NCI-H2196 treated with DMSO at 0.1 percent for 48 hours (cell line): ENCODE results near the gene DUOXA1.
"Not testable (repeated sequence)": the region's sequence is repeated elsewhere in the genome, so short reads cannot be mapped to it uniquely, and the experiment has no call there.

ENCODE experiments used
- DNase-seq: peaks from one replicate; lab custom pipeline; 2025; ENCODE audit not compliant: unreplicated experiment; lab: John Stamatoyannopoulos, UW

Gene DUOXA1

DNA sequence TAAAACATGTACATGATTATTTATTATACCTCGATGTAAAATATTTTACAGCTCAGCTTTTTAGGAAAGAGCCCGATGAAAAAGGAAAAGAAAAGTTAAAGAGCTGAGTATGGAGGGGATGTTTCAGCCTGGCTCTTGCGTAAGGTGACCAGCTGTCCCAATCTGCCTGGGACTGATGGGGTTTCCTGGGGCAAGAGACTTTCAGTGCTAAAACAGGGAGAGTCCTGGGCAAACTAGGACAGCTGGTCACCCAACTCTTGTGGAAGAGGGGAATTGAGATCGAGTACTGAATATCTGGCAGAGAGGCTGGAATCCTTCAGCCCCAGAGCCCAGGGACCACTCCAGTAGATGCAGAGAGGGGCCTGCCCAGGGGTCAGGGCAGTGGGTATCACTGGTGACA lies 36.7 kb downstream of the DUOXA1 start:
- DNase-seq = no peak

DNA sequence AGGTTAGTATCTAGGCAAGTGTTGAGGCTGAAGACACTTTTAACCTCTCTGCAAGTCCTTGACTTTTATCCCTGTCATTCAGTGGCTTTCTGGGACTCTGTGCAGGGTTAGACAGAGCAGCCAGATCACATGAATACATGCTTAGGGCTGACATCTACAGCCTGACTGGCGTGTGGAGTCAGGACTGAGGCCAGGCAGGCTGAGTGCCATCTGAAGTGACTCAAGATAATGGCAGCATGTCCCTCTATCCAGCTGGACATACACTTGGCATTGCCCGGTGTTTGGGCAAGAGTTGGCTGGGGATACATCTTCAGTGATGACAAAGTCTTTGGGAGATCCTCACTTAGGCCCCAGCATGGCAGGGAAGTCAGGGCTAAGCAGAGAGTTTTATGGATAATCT lies 38.1 kb downstream of the DUOXA1 start:
- DNase-seq = no peak

DNA sequence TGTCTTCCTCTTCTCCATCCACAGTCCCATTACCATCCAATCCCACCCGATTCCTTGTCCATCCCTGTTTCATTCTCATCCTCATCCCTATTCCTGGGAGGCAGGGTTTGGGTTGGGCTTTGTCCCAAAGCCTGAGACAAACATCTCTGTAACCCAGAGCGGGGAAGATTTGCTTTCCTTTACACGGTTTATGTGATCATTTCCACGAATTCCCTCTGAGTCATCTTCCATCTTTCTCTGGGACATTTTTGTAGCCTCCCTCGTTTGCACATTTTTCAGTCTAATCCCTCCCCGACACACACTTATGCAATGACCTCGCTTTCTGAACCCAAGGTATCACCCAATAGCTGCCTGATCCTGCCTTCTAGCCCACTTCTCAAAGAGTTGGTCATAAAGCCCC lies 38.5 kb downstream of the DUOXA1 start:
- no peak for DNase-seq

DNA sequence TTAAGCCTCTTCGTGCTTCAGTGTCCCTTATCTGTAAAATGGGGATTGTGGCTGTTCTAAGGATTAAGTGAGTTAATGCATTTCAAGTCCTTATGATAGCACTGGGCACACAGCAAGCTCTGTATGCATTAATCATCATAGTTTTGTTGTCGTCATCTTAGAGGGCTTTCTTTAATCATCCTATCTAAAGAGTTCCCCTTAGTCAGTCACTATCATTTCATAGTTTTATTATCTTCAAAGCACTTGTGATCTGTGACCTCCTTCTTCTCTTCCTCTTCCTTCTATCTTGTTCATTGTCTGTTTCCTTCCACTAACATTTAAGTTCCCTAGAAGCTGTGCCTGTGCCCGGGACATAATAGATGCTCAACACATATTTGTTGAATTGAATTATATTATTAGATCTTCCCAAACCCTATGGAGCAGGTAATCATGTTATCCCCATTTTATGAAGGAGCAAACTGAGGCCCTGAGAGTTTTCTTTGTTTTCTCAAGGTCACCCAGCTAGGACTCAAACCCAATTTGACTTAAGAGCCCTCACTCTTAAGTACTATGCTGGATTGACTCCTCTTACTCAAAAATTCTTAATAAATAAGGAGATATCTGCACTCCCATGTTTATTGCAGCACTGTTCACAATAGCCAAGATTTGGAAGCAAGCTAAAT lies 39.8 kb downstream of the DUOXA1 start:
- no peak for DNase-seq

DNA sequence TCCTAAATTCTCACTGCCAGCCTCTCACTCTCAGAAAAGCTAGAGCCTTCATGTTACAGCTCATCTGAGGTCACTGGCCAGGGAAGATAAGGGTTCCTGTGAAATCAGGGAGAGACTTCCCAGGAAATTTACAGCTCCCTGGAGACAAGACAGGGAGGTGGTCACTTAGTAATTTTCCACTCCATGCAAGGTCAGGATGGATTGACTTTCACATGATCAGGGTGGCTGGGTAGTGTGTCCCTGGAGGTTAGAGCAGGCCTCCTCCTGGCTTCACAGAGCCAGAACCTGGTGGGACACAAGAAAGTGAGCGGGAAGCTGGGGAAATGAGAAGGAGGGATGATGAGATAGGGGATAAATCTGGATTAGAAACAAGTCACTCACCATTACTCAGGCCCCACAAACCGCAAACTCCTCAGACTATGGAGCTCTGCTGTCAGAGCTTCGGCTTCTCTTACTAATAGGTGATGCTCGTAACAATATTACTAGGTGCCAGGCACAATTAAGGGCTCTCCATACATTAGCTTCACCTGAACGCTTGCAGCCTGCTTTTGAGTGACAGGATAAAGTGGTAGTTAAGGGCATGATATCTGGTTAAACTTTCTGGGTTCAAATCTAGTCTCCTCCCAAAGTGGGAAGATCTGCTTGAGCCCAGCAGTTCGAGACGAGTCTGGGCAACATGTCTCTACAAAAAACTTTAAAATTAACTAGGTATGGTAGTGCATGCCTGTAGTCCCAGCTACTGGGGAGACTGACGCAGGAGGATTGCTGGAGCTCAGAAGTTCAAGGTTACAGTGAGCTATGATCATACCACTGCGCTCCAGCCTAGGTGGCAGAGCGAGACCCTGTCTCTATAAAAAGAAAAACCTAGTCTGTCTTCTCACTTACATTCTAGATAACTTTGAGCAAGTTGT lies 40.6 kb downstream of the DUOXA1 start:
- DNase-seq = no peak

DNA sequence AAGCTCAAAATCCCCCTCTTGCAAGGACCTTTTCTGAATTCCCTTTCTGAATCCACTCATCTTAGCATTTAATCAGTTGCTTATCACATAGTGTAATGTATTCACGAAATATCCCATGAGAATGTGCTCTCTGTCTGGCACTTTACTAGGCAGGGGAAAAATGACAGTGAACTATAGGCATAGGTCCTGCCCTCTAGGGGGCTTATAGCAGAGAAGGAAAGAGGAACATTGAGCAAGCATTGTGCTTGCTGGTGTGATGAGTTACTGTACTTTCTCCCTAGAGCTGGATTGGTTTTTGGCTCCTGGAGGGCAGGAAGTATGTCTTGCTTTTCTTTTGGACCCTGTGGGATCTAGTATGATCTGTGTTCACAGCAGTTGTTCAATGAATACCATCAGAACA lies 42.2 kb downstream of the DUOXA1 start:
- no peak for DNase-seq

DNA sequence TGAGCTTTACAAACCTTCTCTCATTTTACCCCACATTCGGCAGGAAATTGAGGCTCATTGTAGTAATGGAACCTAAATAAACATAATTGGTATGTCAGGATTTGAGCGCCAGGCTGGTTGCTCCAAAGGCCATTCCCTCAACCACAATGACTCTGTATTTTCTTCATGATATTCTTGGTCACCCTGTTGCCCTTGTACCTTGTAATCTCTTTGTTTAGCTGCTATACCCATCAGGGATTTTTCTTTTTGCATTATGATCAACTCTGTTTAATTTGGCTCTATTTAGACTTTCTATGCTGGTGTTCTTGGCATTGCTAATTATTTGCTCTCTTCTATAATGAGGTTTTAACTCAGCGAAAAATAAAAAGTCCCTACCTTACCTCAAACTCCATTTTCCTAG lies 45.5 kb downstream of the DUOXA1 start:
- DNase-seq = no peak

DNA sequence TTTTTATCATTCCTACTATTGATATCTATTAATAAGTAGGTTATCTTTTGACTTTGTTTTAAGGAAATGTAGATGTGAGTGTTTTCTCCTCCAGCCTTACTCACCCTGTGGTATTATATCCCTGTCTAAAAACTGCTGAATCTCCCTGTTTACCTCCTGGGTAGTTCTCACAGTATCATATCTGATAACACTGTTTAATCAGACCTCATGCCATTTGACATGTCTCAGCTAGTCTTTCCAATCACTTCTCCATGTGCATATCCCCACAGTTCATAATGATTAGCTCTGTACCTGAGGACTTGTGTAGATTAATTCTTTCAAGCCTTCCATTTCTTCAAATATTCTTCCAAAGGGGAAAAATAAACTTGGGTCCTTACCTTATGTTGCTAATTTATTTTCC lies 46.5 kb downstream of the DUOXA1 start:
- DNase-seq = no peak

DNA sequence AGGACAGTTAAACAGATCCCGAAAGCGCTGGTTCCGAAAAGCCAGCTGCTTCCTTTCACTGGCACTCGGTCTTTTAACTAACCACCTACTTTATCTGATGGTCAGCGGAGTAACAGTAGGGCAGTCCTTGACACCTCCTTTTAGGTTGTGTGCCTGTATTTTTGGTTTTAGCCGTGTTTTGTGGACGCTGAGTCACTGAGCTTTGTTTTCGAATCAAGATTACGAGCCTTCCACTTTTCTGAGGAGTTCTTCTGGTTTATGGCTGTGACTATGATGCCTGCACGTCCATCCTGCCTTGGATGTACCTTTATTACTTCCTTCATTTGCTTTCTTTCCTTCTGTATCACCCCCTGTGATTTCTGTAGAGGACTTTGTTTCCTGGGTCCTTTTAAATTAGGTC lies 47.3 kb downstream of the DUOXA1 start:
- not testable (repeated sequence) for DNase-seq

DNA sequence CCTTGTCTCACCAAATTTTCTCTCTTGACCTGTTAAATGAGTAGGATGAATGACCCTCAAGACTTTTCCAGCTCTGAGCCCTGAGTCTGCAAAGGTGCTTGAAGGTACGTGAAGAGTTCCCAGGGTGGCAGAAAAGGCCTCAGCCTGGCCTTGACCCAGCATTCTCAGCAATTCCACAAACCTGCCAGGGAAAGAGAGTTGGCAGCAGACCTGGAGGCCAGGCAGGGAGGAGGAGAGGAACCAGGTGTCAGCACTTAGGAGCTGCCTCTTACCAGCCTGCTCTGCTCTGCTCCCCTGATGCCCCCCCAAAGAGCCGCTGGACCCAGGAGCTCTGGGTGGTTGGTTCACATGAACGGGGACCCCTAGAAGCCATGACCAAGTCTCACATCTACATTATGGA lies 49.1 kb downstream of the DUOXA1 start:
- DNase-seq = not testable (repeated sequence)

DNA sequence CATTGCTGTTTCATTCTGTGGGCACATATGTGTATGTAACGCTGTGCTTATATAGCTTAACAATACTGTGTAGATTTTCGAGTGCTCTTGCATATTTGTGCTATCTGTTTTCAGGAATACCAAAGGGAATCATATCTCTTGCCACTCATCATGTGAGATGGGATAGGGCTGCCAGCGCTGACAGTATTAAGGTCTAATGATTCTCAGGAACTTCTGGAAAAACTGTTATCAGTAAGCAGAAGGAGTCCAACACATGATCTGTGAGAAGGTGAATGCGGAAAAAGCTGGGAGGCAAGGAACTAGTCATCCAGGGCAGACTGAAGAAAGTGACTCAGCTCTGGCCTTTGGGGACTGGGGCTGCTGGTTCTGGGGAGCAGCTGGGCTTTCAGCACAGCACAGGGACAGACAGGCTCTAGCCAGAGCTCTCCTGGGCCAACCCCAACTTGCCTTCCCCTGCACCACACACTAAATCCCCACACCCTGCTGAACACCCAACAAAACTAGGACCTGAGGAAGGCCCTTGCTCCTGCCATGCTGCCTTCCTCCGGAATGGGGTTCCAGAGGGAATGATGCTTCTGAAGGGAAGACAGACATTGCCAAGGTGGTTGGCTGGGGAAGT lies 49.9 kb downstream of the DUOXA1 start:
- DNase-seq = not testable (repeated sequence)

DNA sequence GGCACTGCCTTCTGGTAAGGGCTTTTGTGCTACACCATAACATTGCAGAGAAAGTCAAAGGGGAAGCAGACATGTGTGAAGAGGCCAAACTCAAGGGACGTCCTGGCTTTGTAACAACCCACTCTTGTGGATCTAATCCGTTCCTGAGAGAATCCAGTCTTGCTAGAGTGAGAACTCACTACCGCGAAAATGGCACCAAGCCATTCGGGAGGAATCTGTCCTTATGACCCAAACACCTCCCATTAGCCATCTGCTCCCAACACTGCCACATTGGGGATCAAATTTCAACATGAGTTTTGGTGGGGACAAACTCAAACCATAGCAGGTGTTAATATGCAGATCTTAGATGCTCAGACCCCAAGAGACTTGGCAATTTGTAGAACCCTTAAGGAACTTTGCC lies 50.5 kb downstream of the DUOXA1 start:
- not testable (repeated sequence) for DNase-seq

DNA sequence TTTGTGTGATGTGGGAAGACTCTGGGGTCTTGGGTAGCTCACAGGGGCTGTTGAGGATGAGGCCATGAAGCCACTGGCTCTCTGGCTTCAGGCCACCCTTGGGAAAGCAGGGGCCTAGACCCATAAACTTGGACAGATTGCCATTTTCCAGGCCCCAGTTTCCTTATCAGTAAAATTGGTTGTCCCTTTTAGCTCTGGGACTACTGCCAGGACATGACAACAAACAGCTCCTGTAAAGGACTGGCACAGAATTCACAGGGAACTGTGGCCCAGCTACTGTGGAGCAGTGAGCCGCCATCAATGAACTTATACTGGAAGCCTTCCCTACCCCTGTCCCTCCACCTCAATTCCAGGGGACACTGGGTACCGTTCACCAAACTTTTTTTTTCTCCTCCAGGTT lies 52.3 kb downstream of the DUOXA1 start:
- not testable (repeated sequence) for DNase-seq

DNA sequence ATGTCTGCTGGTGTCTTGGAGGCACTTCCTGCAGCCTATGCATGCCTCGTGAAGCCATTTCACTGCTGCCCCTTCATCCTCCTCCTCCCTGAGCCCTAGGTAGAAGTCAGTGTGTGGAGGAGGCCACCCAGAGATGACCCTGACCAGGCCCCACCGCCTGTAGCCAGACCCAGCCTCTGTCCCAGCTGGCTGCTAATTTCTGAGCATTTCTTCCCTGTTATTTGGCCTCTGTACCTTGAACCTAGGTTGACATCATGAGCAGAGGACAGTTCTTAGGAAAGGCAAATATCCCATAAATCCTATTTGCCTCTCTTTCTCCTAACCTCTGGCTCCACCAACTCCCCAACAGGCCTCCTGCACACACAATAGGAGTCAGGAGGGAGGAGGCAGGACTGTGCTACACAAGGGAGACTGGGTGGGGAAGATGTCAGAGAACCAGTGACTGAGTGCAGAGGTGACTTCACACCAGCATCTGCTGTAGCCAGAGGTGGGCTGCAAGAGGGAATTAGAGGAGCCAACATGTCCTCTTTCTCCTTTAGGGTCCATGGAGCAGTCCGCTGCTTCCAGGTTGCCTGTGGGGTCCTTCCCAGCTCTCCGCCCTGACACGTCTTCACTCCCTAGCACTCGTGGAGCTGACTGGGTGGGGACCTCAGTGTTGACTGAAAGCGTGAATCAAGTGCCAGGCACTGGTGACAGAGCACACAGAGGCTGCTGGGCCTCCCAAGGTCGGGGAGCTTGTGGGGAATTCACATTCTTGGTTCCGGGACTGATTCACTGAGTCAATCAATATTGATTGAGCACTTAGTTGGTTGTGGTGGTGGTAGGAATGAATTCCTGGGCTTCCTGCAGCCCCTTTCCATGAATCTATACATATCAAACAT lies 54.0 kb downstream of the DUOXA1 start:
- DNase-seq = not testable (repeated sequence)

DNA sequence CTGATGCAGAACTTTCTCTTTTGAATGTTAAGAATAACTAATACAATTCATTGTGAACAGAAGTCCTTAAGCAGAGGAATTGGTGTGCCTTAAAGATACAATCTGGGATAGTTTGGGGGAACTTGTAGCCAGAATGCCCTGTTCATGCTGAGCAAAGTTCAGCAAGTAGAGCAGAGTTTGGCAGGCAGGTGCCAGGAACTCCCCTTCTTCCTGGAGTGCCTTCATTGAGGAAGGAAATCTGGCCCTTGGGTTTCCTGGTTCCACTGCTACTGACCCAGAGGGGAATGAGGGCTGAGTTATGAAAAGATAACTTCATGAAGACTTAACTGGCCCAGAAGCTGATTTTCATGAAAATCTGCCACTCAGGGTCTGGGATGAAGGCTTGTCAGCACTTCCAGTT lies 56.1 kb downstream of the DUOXA1 start:
- DNase-seq = not testable (repeated sequence)

DNA sequence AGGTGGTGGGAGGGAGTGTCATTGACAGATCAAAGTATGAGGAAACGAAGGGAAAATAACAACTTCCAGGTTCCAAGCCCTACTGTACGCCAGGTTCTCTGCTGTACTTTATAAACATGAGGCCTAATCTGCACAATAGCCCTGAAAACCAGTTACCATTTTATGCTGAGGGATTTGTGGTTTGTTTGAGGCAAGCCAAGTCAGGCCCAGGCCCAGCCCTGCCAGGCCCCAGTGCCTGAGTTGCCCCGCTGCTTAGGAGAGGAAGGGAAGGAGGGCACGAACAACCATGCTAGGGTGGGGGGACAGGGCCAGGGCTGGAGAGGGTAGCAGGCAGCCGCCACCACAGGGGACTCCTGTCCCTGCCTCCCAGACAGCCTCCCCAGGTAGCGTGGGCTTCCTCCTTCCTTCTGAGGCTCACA lies 59.7 kb downstream of the DUOXA1 start:
- not testable (repeated sequence) for DNase-seq
